SK-N-DZ (cell line): ENCODE measurements around the gene TEX101.

ENCODE experiments used
- DNase-seq: peaks from one replicate; pipeline ENCODE4 v3.0.0-alpha.2; 2015; ENCODE audit warnings: low spot score

TEX101 gene

DNA sequence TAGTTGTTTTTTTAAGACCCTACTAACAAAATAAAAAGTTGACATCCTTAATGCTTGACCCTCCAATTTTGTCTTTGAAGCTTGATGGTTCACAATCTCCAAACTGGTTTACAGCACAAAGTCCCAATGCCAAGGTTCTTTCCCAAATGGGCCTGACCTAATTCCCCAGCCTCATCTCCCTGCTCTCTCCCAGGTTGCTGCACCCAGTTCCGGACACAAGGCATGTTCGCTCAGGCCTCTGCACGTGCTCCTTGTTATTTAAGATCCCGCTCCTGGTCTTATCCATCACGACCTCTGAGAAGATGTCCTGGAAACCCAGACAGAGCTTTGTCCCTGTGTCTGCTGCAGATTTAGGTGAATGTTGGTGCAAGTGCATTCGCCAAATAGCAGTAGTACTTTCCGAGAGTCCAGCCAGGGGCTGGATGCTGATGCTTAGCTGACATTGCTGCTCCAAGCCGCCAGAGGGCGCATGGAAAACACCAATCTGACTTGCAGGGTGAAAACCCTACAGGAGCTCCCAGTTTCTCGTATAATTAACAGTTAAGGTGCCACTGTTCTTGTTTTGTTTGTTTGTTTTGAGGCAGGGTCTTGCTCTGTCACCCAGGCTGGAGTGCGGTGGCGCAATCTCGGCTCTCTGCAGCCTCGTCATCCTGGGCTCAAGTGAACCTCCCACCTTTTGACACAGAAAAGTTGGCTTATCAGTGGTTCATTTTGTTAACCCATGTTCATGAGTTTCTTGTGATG lies 32.2 kb downstream of the TEX101 start:
- DNase-seq: peak; percentile 60

DNA sequence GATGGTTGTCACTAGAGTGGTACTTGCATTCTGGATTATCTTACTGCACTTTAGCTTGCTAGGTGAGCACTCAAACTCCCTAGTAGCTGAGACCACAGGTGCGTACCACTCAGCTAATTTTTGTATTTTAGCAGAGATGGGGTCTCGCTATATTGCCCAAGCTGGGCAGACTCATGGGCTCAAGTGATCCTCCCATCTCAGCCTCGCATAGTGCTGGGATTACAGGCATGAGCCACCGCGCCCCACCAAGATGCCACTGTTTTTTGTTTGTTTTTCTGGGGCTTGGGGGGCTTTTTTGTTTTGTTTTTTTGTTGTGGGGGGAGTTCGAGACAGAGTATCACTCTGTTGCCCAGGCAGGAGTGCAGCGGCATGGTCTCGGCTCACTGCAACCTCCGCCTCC lies 33.0 kb downstream of the TEX101 start:
- no peak for DNase-seq

DNA sequence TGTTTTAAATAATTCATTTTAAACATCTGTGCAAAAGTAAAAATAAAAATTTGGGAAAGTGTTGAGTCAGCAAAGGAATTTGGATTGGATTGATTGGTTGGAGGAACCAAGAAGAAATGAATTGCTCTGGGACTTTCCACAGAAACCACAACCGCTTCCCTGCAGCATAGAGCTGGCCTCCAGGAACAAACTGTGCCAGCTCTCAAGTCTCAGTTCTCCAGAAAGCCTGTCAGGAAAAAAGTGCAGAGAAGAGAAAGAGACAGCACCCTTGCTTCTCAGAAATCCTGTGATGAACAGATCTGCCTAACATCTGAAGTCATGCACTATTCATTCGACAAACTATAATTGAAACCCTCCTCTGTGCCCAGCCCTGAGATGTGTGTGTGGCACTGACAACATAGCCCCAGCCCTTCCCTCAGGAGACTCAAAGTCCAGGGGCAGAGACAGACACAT lies 35.9 kb downstream of the TEX101 start:
- no peak for DNase-seq

DNA sequence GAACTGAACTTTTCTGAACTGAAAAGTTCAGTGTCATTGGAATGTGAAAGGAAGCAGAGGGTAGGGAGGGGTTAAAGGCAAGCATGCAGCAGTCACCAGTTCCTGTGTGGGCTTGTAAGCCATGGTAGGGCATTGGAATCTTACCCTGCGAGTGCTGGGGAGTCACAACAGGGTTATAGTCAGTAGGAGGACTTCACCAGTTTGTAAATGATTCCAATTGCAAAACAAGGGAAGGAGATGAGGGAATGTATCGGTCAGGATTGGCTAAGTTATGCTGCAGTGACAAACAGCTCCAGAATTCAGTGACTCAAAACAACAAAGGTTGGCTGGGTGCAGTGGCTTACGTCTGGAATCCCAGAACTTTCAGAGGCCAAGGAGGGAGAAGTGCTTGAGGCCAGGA lies 37.9 kb downstream of the TEX101 start:
- no peak for DNase-seq

DNA sequence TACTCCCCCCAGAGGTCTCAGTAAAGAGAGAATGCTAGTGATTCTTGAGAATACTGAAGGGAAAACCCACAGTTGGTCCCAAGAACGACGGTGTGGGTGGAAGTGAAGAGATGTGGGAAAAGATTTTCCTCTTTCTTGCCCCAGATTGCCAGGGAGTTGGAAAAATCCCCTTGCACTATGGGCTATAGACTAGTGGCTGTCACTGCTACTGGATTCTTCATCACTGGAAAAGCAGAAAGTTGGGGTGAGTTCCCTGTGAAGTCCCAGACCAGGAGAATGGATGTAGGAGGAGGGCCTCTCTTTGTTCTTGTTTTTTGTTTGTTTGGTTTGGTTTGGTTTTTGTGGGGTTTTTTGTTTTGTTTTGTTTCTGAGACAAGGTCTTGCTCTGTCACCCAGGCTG lies 39.3 kb downstream of the TEX101 start:
- no peak for DNase-seq

DNA sequence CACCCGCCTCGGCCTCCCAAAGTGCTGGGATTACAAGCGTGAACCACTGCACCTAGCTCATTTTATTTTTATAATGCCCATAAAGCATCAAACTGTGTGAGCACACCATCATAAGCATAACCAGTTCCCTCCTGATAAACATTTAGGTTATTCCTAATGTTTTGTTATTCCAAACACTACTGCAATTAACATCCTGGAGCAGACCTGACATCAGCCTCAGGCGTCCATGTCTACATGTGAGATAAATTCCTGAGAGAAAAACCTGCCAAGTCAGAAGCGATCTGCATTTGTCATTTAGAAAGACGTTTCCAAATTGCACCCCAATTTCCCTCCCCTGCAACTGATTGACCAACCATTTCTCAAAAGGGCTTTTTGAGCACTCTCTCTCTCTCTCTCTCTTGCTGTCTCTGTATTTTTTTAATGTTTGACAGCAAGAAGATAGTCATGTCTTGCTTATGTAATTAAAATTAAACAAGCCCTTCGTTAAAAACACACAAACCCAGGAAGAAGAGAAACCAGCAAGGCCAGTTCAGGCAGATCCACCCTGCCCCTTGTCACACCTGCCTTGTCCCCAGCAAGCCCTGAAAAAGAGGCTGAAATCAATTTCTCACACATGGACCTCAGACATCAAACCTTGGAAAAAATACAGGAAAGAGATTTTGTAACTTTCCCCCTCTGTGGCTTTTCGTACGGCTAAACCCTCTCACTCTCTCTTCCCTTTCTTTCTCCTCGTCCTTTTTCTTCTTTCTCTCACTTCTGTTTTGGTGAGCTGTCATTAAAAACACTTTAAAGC lies 40.8 kb downstream of the TEX101 start:
- DNase-seq: no peak

DNA sequence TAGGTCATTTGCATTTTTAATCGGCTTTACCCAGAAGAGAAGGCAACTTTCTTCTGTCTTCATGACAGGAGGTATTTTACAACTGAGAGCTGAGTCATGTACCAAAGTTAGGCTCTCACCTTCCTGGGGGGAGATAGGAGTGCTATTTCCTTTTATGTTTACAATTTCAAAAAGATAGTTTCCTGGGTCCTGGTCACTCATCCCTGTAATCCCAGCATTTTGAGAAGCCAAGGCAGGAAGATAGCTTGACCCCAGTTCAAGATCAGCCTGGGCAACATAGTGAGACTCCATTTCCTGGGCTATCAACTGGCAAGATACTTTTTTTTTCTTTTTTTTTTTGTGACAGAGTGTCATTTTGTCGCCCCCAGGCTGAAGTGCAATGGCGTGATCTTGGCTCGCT lies 43.1 kb downstream of the TEX101 start:
- DNase-seq: no peak

DNA sequence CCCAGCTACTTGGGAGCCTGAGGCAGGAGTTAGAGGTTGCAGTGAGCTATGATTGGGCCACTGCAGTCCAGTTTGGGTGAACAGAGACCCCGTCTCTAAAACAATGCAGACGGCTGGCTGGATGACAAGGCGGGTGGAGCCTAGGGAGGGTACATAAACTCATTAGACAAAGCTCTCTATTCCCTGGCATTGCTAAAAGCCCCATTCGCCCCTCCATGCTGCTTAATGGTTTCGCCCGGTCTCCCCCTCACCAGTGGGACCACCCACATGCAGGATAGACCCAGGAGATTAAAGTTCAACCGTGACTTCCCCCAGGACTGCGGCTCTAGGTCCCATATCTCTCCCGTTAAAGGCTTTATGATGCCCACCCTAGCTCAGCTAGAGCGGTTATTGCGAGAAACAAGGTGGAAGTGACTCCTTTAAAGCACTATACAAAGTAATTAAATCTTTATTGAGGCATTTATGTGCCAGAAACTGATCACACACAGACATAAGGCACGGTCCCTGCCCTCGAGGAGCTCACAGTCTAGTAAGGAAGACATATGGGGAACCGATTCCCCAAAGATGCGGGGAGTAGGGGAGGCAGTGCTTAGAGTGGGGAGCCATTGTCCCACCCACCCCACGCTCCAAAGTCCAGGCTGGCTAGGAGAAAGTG lies 45.8 kb downstream of the TEX101 start:
- DNase-seq: no peak

DNA sequence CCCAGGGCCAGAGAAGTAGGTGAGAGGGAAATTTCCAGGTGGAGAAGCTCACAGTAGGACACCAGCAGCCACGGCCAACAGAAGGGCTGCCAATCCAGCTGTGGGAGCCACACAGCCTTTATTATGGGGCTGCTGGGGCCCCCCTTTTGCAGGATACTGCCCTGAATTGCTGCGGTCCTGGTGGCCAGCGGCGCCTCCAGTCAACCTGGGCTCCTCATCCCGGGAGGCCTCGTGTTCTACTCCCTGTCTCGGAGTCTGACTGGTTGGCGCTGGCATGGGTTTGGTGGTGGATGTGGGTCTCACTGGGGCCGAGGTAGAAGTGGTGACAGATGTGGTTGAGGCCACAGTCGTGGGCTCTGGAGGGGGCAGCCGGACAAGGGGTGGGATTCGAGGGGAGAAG lies 46.6 kb downstream of the TEX101 start:
- no peak for DNase-seq

DNA sequence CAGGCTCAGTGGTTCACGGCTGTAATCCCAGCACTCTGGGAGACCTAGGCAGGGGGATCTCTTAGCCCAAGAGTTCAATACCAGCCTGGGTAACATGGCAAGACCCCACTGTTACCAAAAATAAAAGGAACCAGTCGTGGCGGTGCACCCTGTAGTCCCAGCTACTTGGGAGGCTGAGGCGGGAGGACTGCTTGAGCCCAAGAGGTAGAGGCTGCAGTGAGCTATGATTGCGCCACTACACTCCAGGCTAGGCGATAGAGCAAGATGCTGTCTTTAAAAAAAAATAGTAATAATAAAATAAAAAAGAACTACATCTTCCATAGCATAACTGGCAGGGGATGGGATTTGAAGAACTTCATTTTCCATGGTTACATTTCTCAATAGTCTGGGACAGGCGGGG lies 47.7 kb downstream of the TEX101 start:
- DNase-seq: no peak

DNA sequence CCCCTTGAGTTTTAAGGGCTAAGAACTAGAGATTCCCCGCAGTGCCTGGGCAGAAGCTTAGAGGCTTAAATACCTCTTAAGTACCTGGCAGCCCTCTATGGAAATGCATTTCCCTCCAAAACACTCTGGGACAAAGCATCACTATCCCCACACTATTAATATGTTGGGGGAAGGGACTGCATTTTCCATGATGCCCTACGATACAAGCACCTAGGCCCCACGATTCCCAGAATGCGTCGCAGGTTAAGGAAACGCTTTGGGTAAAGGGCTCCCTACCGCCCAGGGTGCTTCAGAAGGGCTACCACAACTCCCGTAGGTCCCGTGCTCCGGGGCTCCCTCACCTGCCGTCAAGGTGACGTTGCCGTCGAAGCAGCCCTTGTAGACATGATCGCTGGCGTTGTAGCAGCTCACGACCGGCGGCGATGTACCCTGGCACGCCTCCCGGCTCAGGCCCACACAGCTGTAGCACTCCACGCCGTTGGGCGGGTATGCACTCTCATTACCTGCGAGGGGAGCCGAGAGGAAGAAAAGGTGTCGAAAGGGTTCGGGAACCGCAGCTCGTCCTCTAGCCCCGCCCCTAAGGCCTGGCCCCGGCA lies 48.2 kb downstream of the TEX101 start:
- no peak for DNase-seq

DNA sequence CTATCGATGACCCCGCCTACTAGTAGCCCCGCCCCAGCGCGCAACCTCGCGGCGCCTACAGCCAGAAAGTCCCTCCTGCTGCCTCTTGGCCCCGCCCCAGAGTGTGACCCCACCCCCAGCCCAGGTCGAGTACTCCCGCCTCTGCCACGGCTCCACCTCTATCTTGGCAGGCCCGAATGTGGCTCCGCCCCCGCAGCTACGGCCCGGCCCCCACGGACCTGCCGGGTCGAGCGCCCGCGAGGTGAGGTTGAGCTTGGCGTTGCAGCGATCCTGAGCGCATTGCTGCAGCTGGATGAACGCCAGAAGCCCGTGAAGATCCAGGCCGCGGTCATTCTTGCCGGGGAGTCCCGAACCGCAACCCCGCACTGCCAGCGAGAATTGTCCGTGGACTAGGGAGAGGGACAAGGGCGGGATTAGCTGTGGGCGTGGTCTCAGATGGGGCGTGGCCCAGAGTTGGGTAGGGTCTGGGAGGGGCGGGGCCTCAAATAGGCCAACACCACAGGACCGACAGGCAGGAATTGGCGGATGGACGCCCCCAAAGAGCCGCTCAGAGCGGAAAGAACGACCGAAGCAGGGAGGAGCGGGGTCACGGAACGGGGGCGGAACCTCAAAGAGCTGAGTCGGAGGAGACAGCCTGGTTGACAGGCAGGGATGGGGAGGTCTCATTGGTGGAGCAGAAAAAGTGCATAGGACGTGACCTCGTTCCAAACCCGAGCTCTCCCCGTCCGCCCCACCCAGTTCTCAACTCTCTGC lies 48.9 kb downstream of the TEX101 start:
- DNase-seq: peak; percentile 83

DNA sequence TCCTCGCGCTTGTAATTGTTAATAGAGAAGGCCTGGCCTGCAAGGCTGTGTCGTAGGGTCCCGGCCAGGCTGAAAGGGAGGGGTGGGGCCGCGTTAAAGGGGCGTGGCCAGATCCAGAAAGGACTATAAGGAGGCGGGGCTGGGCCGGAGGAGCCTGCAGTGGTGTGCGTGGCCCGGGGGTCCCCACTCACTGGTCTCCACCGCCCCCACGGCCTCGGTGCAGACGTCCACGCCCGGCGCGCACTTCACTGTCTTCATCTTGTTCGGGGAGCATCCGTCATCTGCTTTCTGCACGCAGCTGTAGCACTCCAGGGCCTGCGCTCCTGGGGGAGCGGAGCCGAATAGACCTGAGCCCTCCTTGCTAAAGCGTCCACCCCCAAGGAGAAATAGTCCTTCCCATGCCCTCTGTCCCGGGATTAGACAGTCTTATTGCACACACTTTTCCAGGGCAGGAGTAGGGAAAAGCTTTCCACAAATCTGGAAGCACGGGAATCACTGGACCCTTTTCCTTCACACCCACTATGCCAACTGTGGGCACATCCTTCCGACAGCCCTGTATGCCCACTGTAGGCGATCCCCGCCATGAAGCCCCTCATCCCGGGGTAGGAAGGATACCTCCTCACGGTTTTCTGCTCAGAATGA lies 49.6 kb downstream of the TEX101 start:
- DNase-seq: peak; percentile 59

DNA sequence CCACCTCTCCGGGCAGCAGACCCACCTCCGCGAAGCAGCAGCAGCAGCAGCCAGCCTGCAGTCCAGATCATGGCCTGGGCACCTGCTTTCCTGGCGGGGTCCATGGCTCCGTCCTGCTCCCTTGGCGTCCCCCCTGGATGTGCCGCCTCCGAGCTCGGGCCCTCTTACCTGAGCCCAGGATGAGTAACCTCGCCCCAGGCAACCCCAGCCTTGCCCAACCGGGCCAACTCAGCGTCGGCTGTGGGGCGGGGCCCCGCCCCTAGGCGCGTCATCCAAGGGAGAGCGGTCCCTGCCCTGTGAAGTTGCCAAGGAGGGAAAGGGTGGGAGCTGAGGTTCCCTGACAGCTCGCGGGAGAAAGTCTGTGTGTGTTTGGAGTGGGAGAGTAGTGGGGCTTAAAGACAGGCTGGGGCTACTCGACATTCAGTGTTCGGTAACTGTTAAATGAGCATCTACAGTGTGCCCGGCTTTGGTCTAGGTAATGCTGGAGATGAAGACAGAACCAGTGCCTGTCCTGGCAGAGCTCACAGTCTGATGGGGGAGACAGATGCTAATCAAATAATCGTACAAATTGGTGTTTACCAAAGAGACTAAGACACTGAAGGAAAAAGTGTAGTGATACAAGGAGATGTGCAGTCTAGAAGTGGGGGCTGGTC lies 50.9 kb downstream of the TEX101 start, which contains the start of gene LYPD3:
Gene LYPD3 (minus strand): TSS at position 141 of the 653 bp plus-strand sequence. CDS start 37 bp downstream, at position 104.
- no peak for DNase-seq

DNA sequence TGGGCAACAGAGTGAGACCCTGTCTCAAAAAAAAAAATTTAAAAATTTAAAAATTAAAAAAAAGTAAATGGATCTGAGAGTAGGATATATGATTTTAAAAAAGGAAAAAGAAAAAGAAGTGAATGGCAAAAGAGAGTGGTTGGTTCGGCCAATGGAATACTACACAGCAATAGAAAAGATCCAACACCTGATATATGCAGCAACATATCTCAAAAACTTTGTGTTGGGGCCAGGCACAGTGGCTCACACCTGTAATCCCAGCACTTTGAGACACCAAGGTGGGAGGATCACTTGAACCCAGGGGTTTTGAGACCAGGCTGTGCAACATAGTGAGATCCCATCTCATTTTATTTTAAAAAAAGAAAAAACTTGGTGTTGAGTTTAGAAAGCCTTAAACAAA lies 52.1 kb downstream of the TEX101 start:
- DNase-seq: no peak

DNA sequence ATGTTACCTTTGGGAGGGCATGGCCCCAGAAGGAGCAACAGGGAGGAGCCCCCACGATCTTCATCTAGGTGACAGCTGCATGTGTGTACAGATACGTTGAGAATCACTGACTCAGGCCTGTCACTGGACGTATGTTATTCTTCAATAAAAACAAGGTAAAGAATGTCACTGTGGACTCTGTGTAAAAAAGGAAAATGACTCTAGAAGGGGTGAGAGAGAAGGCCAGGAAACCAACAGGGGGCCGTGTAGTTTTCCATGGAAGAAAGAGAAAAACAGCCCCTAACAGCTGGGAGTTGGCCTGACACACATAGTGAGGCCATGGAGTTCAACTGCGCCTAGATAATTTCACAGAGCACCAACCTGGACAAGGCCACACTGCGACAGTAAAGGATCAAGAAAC lies 52.6 kb downstream of the TEX101 start:
- DNase-seq: no peak

DNA sequence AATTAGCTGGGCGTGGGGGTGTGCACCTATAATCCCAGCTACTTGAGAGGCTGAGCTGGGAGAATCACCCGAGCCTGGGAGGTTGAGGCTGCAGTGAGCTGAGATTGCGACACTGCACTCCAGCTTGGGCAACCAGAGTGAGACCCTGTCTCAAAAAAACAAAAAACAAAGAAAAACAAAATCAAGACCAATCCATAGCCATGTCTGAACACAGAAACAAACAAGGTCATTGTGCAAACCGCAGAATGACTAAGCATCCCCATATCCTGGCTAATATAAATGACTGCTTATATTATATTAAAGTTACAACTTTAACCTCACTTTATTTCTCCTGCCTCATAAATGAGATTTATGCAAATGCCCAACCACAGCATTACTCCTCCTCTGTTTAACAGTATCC lies 53.0 kb downstream of the TEX101 start:
- DNase-seq: no peak
